ENCODE measurements around the gene CATSPER4.

Gene CATSPER4

GRCh38 chr1:26190373-26190987, at the start of gene CATSPER4:
TSS of gene CATSPER4 (plus strand) at chr1:26190602. CDS start at chr1:26190628, 26 bp downstream.
- DNase-seq (ENCODE audit: low spot score): peak; percentile 59

GRCh38 chr1:26142159-26142558, 48.2 kb upstream of the CATSPER4 start:
- no peak for DNase-seq (ENCODE audit: low spot score)

- DNase-seq (ENCODE audit: low spot score): peak; percentile 86
These were observed 45.1 kb upstream of the CATSPER4 start for GRCh38 chr1:26145041-26145959.

GRCh38 chr1:26145960-26146294, 44.5 kb upstream of the CATSPER4 start:
- DNase-seq (ENCODE audit: low spot score): no peak

GRCh38 chr1:26148887-26149286, 41.5 kb upstream of the CATSPER4 start:
- DNase-seq (ENCODE audit: low spot score): no peak

GRCh38 chr1:26153966-26154532, 36.4 kb upstream of the CATSPER4 start:
- no peak for DNase-seq (ENCODE audit: low spot score)

- no peak for DNase-seq (ENCODE audit: low spot score)
These were observed 35.7 kb upstream of the CATSPER4 start for GRCh38 chr1:26154750-26155149.

- no peak for DNase-seq (ENCODE audit: low spot score)
These were observed 34.8 kb upstream of the CATSPER4 start for GRCh38 chr1:26155370-26156284.

GRCh38 chr1:26156285-26157038, 33.9 kb upstream of the CATSPER4 start:
- no peak for DNase-seq (ENCODE audit: low spot score)

GRCh38 chr1:26158271-26158907, 32.0 kb upstream of the CATSPER4 start:
- no peak for DNase-seq (ENCODE audit: low spot score)

GRCh38 chr1:26158908-26159742, 31.3 kb upstream of the CATSPER4 start, which contains the start of gene FAM110D:
TSS of gene FAM110D (plus strand) at chr1:26159079. CDS start at chr1:26161292, 2,213 bp downstream.
- no peak for DNase-seq (ENCODE audit: low spot score)

- DNase-seq (ENCODE audit: low spot score): no peak
These were observed 30.7 kb upstream of the CATSPER4 start for GRCh38 chr1:26159743-26160039.

- DNase-seq (ENCODE audit: low spot score): no peak
These were observed 29.6 kb upstream of the CATSPER4 start for GRCh38 chr1:26160527-26161414.

- peak; percentile 69 for DNase-seq (ENCODE audit: low spot score)
These were observed 28.8 kb upstream of the CATSPER4 start for GRCh38 chr1:26161415-26162219.

GRCh38 chr1:26162220-26162709, 28.1 kb upstream of the CATSPER4 start:
- DNase-seq (ENCODE audit: low spot score): no peak

GRCh38 chr1:26163684-26164035, 26.7 kb upstream of the CATSPER4 start:
- no peak for DNase-seq (ENCODE audit: low spot score)

- no peak for DNase-seq (ENCODE audit: low spot score)
These were observed 26.2 kb upstream of the CATSPER4 start for GRCh38 chr1:26164036-26164860.
